Parathyroid adenoma (tissue), 2 donors: Measurements from ENCODE around the gene IQGAP3.
A peak's percentile ranks its signal among the peaks of the same experiment; 100 is the strongest.

ENCODE experiments used
- H2AFZ ChIP-seq: fragments of 300-600 bp; sonication (generic); one replicate; pipeline ENCODE4 v1.7.0; 2017; ENCODE audit warnings: antibody characterized with exemption, mild to moderate bottlenecking
- H3K27ac ChIP-seq: fragments of 300-600 bp; sonication (generic); one replicate; pipeline ENCODE4 v1.7.0; 2017
- H3K27me3 ChIP-seq: fragments of 300-600 bp; sonication (generic); one replicate; pipeline ENCODE4 v1.7.0; 2017; ENCODE audit warnings: low read length; ENCODE audit not compliant: control insufficient read depth, insufficient read depth
- H3K36me3 ChIP-seq: fragments of 300-600 bp; sonication (generic); one replicate; pipeline ENCODE4 v1.7.0; 2017; ENCODE audit warnings: low read length; ENCODE audit not compliant: control insufficient read depth, insufficient read depth
- H3K4me1 ChIP-seq: fragments of 300-600 bp; sonication (generic); one replicate; pipeline ENCODE4 v1.7.0; 2017; ENCODE audit warnings: control low read depth
- H3K4me2 ChIP-seq: fragments of 300-600 bp; sonication (generic); one replicate; pipeline ENCODE4 v1.7.0; 2017; ENCODE audit warnings: low read length
- H3K4me3 ChIP-seq: fragments of 300-600 bp; sonication (generic); one replicate; pipeline ENCODE4 v1.7.0; 2017; ENCODE audit warnings: low read depth, low read length
- H3K79me2 ChIP-seq: fragments of 300-600 bp; sonication (generic); one replicate; pipeline ENCODE4 v1.7.0; 2017; ENCODE audit warnings: control low read depth
- H3K9ac ChIP-seq: fragments of 300-600 bp; sonication (generic); one replicate; pipeline ENCODE4 v1.7.0; 2017; ENCODE audit warnings: mild to moderate bottlenecking
- H3K9me3 ChIP-seq: fragments of 300-600 bp; sonication (generic); one replicate; pipeline ENCODE4 v1.7.0; 2017; ENCODE audit warnings: low read length; ENCODE audit not compliant: control insufficient read depth
- TF ChIP-seq, protein P1 (sequence below): fragments of 300-600 bp; sonication (generic); IDR thresholded peaks from one replicate; pipeline ENCODE4 v1.7.0; 2017; ENCODE audit warnings: antibody characterized with exemption, mild to moderate bottlenecking
- donor health status: primary hyperparathyroidism.

Gene IQGAP3

DNA sequence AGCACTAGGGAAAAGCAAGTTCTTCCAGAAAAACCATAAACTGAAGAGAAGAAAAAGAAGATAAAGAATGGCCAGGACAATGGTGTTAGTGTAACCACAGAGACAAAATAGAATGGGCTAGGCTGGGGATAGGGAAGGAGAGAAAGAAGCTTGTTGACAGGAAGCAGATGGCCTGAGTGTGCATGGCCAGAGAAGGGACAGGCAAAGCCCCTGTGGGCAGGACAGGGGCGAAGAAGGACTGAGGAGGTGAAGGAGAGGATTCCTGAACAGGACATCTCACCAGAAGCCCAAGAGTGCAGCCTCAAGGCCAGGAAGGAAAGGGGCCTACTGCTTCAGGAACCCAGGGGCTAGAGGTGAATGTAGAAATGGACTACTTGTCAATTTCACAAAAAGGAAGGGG is 29.3 kb downstream of the IQGAP3 start:
- Histone ChIP-seq H3K79me2 (no peaks in the 10 kb centered on the region), H3K4me1 (peaks cover 2% of the 10 kb centered on the region), H3K36me3 (no peaks in the 10 kb centered on the region), H3K4me2 (no peak overlapping the region), H3K4me3 (no peak overlapping the region), H3K9ac (no peak overlapping the region), H3K27me3 (no peaks in the 10 kb centered on the region), H3K9me3 (no peaks in the 10 kb centered on the region), H2AFZ (peak overlapping the region; percentile 38), H3K27ac (no peak overlapping the region)
- TF ChIP-seq, protein P1, sequence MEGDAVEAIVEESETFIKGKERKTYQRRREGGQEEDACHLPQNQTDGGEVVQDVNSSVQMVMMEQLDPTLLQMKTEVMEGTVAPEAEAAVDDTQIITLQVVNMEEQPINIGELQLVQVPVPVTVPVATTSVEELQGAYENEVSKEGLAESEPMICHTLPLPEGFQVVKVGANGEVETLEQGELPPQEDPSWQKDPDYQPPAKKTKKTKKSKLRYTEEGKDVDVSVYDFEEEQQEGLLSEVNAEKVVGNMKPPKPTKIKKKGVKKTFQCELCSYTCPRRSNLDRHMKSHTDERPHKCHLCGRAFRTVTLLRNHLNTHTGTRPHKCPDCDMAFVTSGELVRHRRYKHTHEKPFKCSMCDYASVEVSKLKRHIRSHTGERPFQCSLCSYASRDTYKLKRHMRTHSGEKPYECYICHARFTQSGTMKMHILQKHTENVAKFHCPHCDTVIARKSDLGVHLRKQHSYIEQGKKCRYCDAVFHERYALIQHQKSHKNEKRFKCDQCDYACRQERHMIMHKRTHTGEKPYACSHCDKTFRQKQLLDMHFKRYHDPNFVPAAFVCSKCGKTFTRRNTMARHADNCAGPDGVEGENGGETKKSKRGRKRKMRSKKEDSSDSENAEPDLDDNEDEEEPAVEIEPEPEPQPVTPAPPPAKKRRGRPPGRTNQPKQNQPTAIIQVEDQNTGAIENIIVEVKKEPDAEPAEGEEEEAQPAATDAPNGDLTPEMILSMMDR = no peak

GRCh38 chr1:156540955-156541354 is 31.4 kb downstream of the IQGAP3 start:
- H3K9me3 ChIP-seq = no peaks in the 10 kb centered on the region
- TF ChIP-seq, protein P1 = no peak
- no peak overlapping the region for H3K9ac ChIP-seq
- H3K4me3 ChIP-seq = no peak overlapping the region
- H2AFZ ChIP-seq = no peak overlapping the region
- no peaks in the 10 kb centered on the region for H3K27me3 ChIP-seq
- H3K36me3 ChIP-seq = no peaks in the 10 kb centered on the region
- H3K4me1 ChIP-seq = peaks cover 2% of the 10 kb centered on the region
- H3K4me2 ChIP-seq = no peak overlapping the region
- no peaks in the 10 kb centered on the region for H3K79me2 ChIP-seq
- no peak overlapping the region for H3K27ac ChIP-seq

- no peaks in the 10 kb centered on the region for H3K36me3 ChIP-seq
- no peak overlapping the region for H3K9ac ChIP-seq
- H3K27me3 ChIP-seq = no peaks in the 10 kb centered on the region
- no peak overlapping the region for H3K4me2 ChIP-seq
- H3K27ac ChIP-seq = no peak overlapping the region
- no peaks in the 10 kb centered on the region for H3K79me2 ChIP-seq
- H3K4me1 ChIP-seq = peaks cover 2% of the 10 kb centered on the region
- H3K9me3 ChIP-seq = no peaks in the 10 kb centered on the region
- no peak overlapping the region for H2AFZ ChIP-seq
- no peak overlapping the region for H3K4me3 ChIP-seq
- TF ChIP-seq, protein P1 = no peak
These were observed 32.5 kb downstream of the IQGAP3 start for GRCh38 chr1:156539818-156540355.

GRCh38 chr1:156538711-156539440 is 33.5 kb downstream of the IQGAP3 start:
- TF ChIP-seq, protein P1 = no peak
- no peaks in the 10 kb centered on the region for H3K9me3 ChIP-seq
- no peaks in the 10 kb centered on the region for H3K79me2 ChIP-seq
- H2AFZ ChIP-seq = no peak overlapping the region
- peaks cover 2% of the 10 kb centered on the region for H3K4me1 ChIP-seq
- no peak overlapping the region for H3K4me2 ChIP-seq
- H3K9ac ChIP-seq = no peak overlapping the region
- H3K4me3 ChIP-seq = no peak overlapping the region
- H3K27ac ChIP-seq = no peak overlapping the region
- no peaks in the 10 kb centered on the region for H3K27me3 ChIP-seq
- no peaks in the 10 kb centered on the region for H3K36me3 ChIP-seq

GRCh38 chr1:156537027-156537426 is 35.3 kb downstream of the IQGAP3 start:
- H3K79me2 ChIP-seq = no peaks in the 10 kb centered on the region
- H3K27ac ChIP-seq = no peak overlapping the region
- H3K4me1 ChIP-seq = no peaks in the 10 kb centered on the region
- H3K4me3 ChIP-seq = no peak overlapping the region
- TF ChIP-seq, protein P1 = no peak
- no peak overlapping the region for H2AFZ ChIP-seq
- H3K4me2 ChIP-seq = no peak overlapping the region
- H3K9me3 ChIP-seq = no peaks in the 10 kb centered on the region
- no peaks in the 10 kb centered on the region for H3K27me3 ChIP-seq
- H3K9ac ChIP-seq = no peak overlapping the region
- H3K36me3 ChIP-seq = no peaks in the 10 kb centered on the region
